Measurements from ENCODE around the gene TMEM119. TPM values are rescaled to one million over a fixed set of nuclear protein-coding genes. Genes with fewer than 3 reads are reported as not detected.

Gene TMEM119
- polyA plus RNA-seq (2012; rRNA removed) = 25.7 and 28.2 TPM in 2 replicates
- 19.1 and 26.9 TPM in 2 replicates for polyA plus RNA-seq (2012; cell fraction: cytosol; rRNA removed)
- 9.4 and 11.8 TPM in 2 replicates for polyA plus RNA-seq (2012; cell fraction: nucleus; rRNA removed)

GRCh38 chr12:108597559-108598471, at the start of gene TMEM119:
TSS of gene TMEM119 (minus strand) at chr12:108598084. CDS start at chr12:108592383, 5,701 bp downstream.
- Histone ChIP-seq H3K9me2 (no peaks in the 10 kb centered on the region), H3K4me1 (ENCODE audit: control insufficient read depth in 1 of 2, insufficient read depth in 2 of 2, low read depth in 1 of 2, low read length in 1 of 2) (peaks cover 0 to 26% of the 10 kb centered on the region in 2 experiments; a peak in 1 of 4 replicates), H2AFZ (ENCODE audit: low read depth) (0 out of 2 replicates have a peak within 1 kb of the TSS, but pooled peaks have one; percentile 41), H4K20me1 (ENCODE audit: insufficient read depth) (no peaks in the 10 kb centered on the region), H3K36me3 (replicated peaks in 1 of 2; ENCODE audit: control insufficient read depth in 1 of 2, insufficient read depth in 2 of 2, low read length in 1 of 2) (no peaks in the 10 kb centered on the region), H3F3A (replicated peaks; ENCODE audit: insufficient read depth) (peaks cover 7% of the 10 kb centered on the region), H3K9ac (peak within 1 kb of the TSS; percentile 42; the same call in 1 of the 2 replicates), H3K27ac (ENCODE audit: low read depth in 2 of 2, low read length in 1 of 2) (peak within 1 kb of the TSS; percentile 17 to 83; a peak in 2 of 4 replicates), H3K9me3 (no peaks in the 10 kb centered on the region), H3K4me3 (ENCODE audit: low read depth in 2 of 2, low read length in 1 of 2) (peak within 1 kb of the TSS; percentile 45 to 60), H3K4me2 (peak within 1 kb of the TSS; percentile 91), H3K27me3 (ENCODE audit: insufficient read depth) (no peaks in the 10 kb centered on the region), H3K79me2 (ENCODE audit: insufficient read depth) (no peaks in the 10 kb centered on the region)
- ChIA-PET POLR2A (no interaction called here), CTCF (interaction anchor here (0.7 to 1.1 kb wide), 3 partner anchors 20 to 54 kb away, joined by 3 to 5 read pairs (median 4); partner anchors contain the start of gene ISCU)
- WGBS (ENCODE audit: low lambda C conversion rate) = 18% methylated on average over 17 of the region's 27 CpGs
- DNase-seq = peak; percentile 91
- peak; percentile 47; the same call in 1 of the 2 replicates for TF ChIP-seq POLR2AphosphoS5 (IDR thresholded peaks at IDR 0.05; ENCODE audit: low read depth, low read length)
- no peak for TF ChIP-seq EZH2phosphoT487 (IDR thresholded peaks at IDR 0.05; ENCODE audit: borderline replicate concordance, low read depth)
- no peak for TF ChIP-seq FOXJ3 (CRISPR knock-in tag; IDR thresholded peaks at IDR 0.05)
- TF ChIP-seq REST (IDR thresholded peaks at IDR 0.05; ENCODE audit: low read depth, low read length) = 0 out of 2 replicates have a peak, but pooled peaks have one; percentile 22
- TF ChIP-seq IRF3 (IDR thresholded peaks at IDR 0.05; ENCODE audit: low read depth, low read length) = no peak
- TF ChIP-seq TCF12 (IDR thresholded peaks at IDR 0.05) = peak; percentile 87
- no peak for TF ChIP-seq CHD2 (IDR thresholded peaks at IDR 0.05; ENCODE audit: low read length, partially characterized antibody)
- no peak for TF ChIP-seq ELF1 (IDR thresholded peaks at IDR 0.05)
- no peak for TF ChIP-seq RFX5 (IDR thresholded peaks at IDR 0.05; ENCODE audit: low read length)
- TF ChIP-seq FOSL2 (IDR thresholded peaks at IDR 0.05; ENCODE audit: borderline replicate concordance, low read depth) = no peak
- TF ChIP-seq TAF1 (IDR thresholded peaks at IDR 0.05; ENCODE audit: borderline replicate concordance, low read depth, low read length) = no peak
- peak in 1 of 2 experiments; percentile 17; a peak in 1 of 4 replicates for TF ChIP-seq EP300 (IDR thresholded peaks at IDR 0.05; ENCODE audit: borderline replicate concordance in 1 of 2, low read depth in 1 of 2, low read length in 1 of 2)
- no peak for TF ChIP-seq RCOR1 (IDR thresholded peaks at IDR 0.05; ENCODE audit: low read length)
- no peak for TF ChIP-seq USF1 (IDR thresholded peaks at IDR 0.05; ENCODE audit: borderline replicate concordance, low read depth)
- no peak for TF ChIP-seq GATA2 (CRISPR knock-in tag; IDR thresholded peaks at IDR 0.05)
- no peak for TF ChIP-seq USF2 (IDR thresholded peaks at IDR 0.05; ENCODE audit: borderline replicate concordance, low read depth, low read length)
- TF ChIP-seq MEF2A (IDR thresholded peaks at IDR 0.05; ENCODE audit: borderline replicate concordance, low read depth) = no peak
